H1 (cell line): Measurements from ENCODE around the gene ARSI. TPM values are rescaled to one million over a fixed set of nuclear protein-coding genes. Genes with fewer than 3 reads are reported as not detected.

Experiments
- CTCF ChIA-PET: fragments of 300-600 bp; sonication (Branson Sonifier 250); formaldehyde crosslinking; loops from one replicate; lab custom pipeline; 2021; ENCODE audit not compliant: partially characterized antibody; lab: Charles Lee
- POLR2A ChIA-PET: fragments of 300-600 bp; sonication (Branson Sonifier 250); formaldehyde crosslinking; loops from one replicate; lab custom pipeline; 2021; ENCODE audit warnings: inconsistent platforms; ENCODE audit not compliant: partially characterized antibody; lab: Charles Lee
- DNase-seq, 2 experiments: peaks; one replicate each; pipeline versions ENCODE4 v3.0.0 to v3.0.0-alpha.2; 2010 to 2022; ENCODE audit warnings: low spot score in 2 of 2, low read depth in 1 of 2, mixed read lengths in 1 of 2
- FAIRE-seq: peaks from 2 replicates; lab custom pipeline; 2011; peaks lifted over from hg19 to GRCh38; lab: Jason Lieb, UNC
- H2AFZ ChIP-seq: 2 replicates; pipeline ENCODE4 v1.8.1; 2012; ENCODE audit warnings: low read length, inconsistent platforms
- H2AK5ac ChIP-seq: 2 replicates; pipeline ENCODE4 v1.6.1; 2013; ENCODE audit warnings: low read depth, low read length
- H2BK120ac ChIP-seq: replicated peaks from 2 replicates; pipeline ENCODE3; 2013; ENCODE audit warnings: low read depth, low read length, inconsistent platforms
- H2BK12ac ChIP-seq: 2 replicates; pipeline ENCODE4 v1.6.1; 2013; ENCODE audit warnings: low read depth, low read length
- H2BK15ac ChIP-seq: 2 replicates; pipeline ENCODE4 v1.6.1; 2013; ENCODE audit warnings: low read length
- H2BK20ac ChIP-seq: 2 replicates; pipeline ENCODE4 v1.6.1; 2013; ENCODE audit warnings: low read length
- H2BK5ac ChIP-seq: 2 replicates; pipeline ENCODE4 v1.6.1; 2013; ENCODE audit warnings: low read depth, low read length
- H3K14ac ChIP-seq: 2 replicates; pipeline ENCODE4 v1.6.1; 2013; ENCODE audit warnings: inconsistent platforms; ENCODE audit not compliant: insufficient read length
- H3K18ac ChIP-seq: 2 replicates; pipeline ENCODE4 v1.6.1; 2013; ENCODE audit warnings: low read length; ENCODE audit errors: extremely low read depth
- H3K23ac ChIP-seq: 2 replicates; pipeline ENCODE4 v1.6.1; 2013; ENCODE audit warnings: inconsistent platforms; ENCODE audit not compliant: insufficient read length
- H3K23me2 ChIP-seq: 2 replicates; pipeline ENCODE4 v1.6.1; 2013; ENCODE audit warnings: low read depth, low read length
- H3K27ac ChIP-seq: 2 replicates; pipeline ENCODE4 v1.6.1; 2011; ENCODE audit warnings: low read depth, low read length, inconsistent platforms
- H3K27me3 ChIP-seq, 4 experiments: replicated peaks in 1 of 4; 1 replicate in 1 of 4; 2 replicates in 3 of 4; pipeline versions ENCODE4 v1.6.1 to v1.8.1; 2011 to 2013; ENCODE audit warnings: low read length in 3 of 4, mild to moderate bottlenecking in 3 of 4, inconsistent platforms in 2 of 4, mixed read lengths in 2 of 4, moderate library complexity in 1 of 4; ENCODE audit not compliant: control insufficient read depth in 3 of 4, insufficient read depth in 3 of 4; ENCODE audit errors: extremely low read depth in 1 of 4
- H3K36me3 ChIP-seq, 4 experiments: 2 replicates each; pipeline versions ENCODE4 v1.6.1 to v1.8.1; 2011 to 2013; ENCODE audit warnings: mild to moderate bottlenecking in 4 of 4, low read length in 3 of 4, moderate library complexity in 2 of 4, control low read depth in 1 of 4, inconsistent platforms in 1 of 4; ENCODE audit not compliant: insufficient read depth in 4 of 4, control insufficient read depth in 2 of 4
- H3K4ac ChIP-seq: replicated peaks from 2 replicates; pipeline ENCODE3; 2013; ENCODE audit warnings: low read length, low read depth, mixed read lengths, inconsistent platforms; ENCODE audit not compliant: insufficient read length
- H3K4me1 ChIP-seq, 4 experiments: replicated peaks in 1 of 4; 1 replicate in 1 of 4; 2 replicates in 3 of 4; pipeline versions ENCODE4 v1.6.1 to v1.8.1; 2011 to 2013; ENCODE audit warnings: low read length in 3 of 4, inconsistent platforms in 2 of 4, mixed read lengths in 1 of 4; ENCODE audit not compliant: insufficient read depth in 4 of 4, control insufficient read depth in 3 of 4
- H3K4me2 ChIP-seq, 2 experiments: 2 replicates each; pipeline versions ENCODE4 v1.6.1 to v1.8.1; 2011 to 2013; ENCODE audit warnings: low read depth in 2 of 2, low read length in 2 of 2, control low read depth in 1 of 2, inconsistent platforms in 1 of 2, mild to moderate bottlenecking in 1 of 2; ENCODE audit not compliant: insufficient read depth in 1 of 2
- H3K4me3 ChIP-seq, 4 experiments: fragments of 200-600, 300-600 bp in 1 of 4; sonication (generic), shearing (Covaris generic), sonication (Bioruptor Twin) in 1 of 4; 2 replicates each; pipeline versions ENCODE4 v1.5.1 to v1.8.1; 2011 to 2016; ENCODE audit warnings: low read length in 4 of 4, low read depth in 3 of 4, control low read depth in 2 of 4, inconsistent platforms in 2 of 4, mild to moderate bottlenecking in 2 of 4, mixed read lengths in 1 of 4, moderate library complexity in 1 of 4; ENCODE audit not compliant: insufficient read depth in 2 of 4; ENCODE audit errors: extremely low read depth in 1 of 4
- H3K56ac ChIP-seq: replicated peaks from 2 replicates; pipeline ENCODE3; 2013; ENCODE audit warnings: low read depth, mild to moderate bottlenecking, mixed read lengths, low read length, inconsistent platforms; ENCODE audit not compliant: insufficient read length
- H3K79me1 ChIP-seq: 2 replicates; pipeline ENCODE4 v1.6.1; 2013; ENCODE audit warnings: low read depth, low read length, control low read depth
- H3K79me2 ChIP-seq, 2 experiments: 2 replicates each; pipeline versions ENCODE4 v1.6.1 to v1.8.1; 2012 to 2013; ENCODE audit warnings: low read length in 2 of 2, mild to moderate bottlenecking in 2 of 2, inconsistent platforms in 1 of 2; ENCODE audit not compliant: insufficient read depth in 2 of 2, control insufficient read depth in 1 of 2
- H3K9ac ChIP-seq, 4 experiments: replicated peaks in 1 of 4; 1 replicate in 1 of 4; 2 replicates in 3 of 4; pipeline versions ENCODE4 v1.6.1 to v1.8.1; 2011 to 2013; ENCODE audit warnings: low read depth in 3 of 4, low read length in 3 of 4, control low read depth in 2 of 4, mild to moderate bottlenecking in 2 of 4, moderate library complexity in 2 of 4, inconsistent platforms in 1 of 4; ENCODE audit errors: extremely low read depth in 1 of 4
- H3K9me3 ChIP-seq, 2 experiments: 2 replicates each; pipeline versions ENCODE4 v1.6.1 to v1.8.1; 2012 to 2013; ENCODE audit warnings: mild to moderate bottlenecking in 2 of 2, moderate library complexity in 2 of 2, control low read depth in 1 of 2, inconsistent platforms in 1 of 2, low read depth in 1 of 2, low read length in 1 of 2, mixed read lengths in 1 of 2; ENCODE audit not compliant: insufficient read depth in 2 of 2
- H4K20me1 ChIP-seq, 2 experiments: replicated peaks in 1 of 2; 2 replicates each; pipeline versions ENCODE3 to v1.8.1; 2011 to 2013; ENCODE audit warnings: inconsistent platforms in 2 of 2, low read length in 2 of 2, mild to moderate bottlenecking in 1 of 2; ENCODE audit not compliant: insufficient read depth in 2 of 2, control insufficient read depth in 1 of 2
- H4K5ac ChIP-seq: 2 replicates; pipeline ENCODE4 v1.6.1; 2013; ENCODE audit warnings: low read length, low read depth, mixed read lengths, inconsistent platforms; ENCODE audit not compliant: insufficient read length
- H4K8ac ChIP-seq: 2 replicates; pipeline ENCODE4 v1.8.0; 2013; ENCODE audit warnings: mild to moderate bottlenecking, moderate library complexity, low read length, inconsistent platforms; ENCODE audit not compliant: insufficient read depth; ENCODE audit errors: extremely low read depth
- H4K91ac ChIP-seq: replicated peaks from 2 replicates; pipeline ENCODE3; 2013; ENCODE audit warnings: low read length, mixed read lengths, inconsistent platforms; ENCODE audit not compliant: insufficient read length
- BACH1 ChIP-seq: IDR thresholded peaks from 2 replicates; pipeline ENCODE4 v1.6.1; 2012; ENCODE audit warnings: low read length, improper control_type of control experiment
- BRCA1 ChIP-seq: IDR thresholded peaks from 2 replicates; pipeline ENCODE4 v1.6.1; 2012; ENCODE audit warnings: low read depth, low read length, improper control_type of control experiment
- KDM1A ChIP-seq: fragments of 200-600, 300-600 bp; sonication (generic); IDR thresholded peaks from 2 replicates; pipeline ENCODE4 v1.7.1; 2016; ENCODE audit warnings: mild to moderate bottlenecking, low read length, borderline replicate concordance
- KDM5A ChIP-seq: fragments of 200-600 bp; IDR thresholded peaks from 2 replicates; pipeline ENCODE4 v1.7.1; 2012; ENCODE audit warnings: mild to moderate bottlenecking, low read length, inconsistent platforms, mixed read lengths
- NRF1 ChIP-seq: IDR thresholded peaks from 2 replicates; pipeline ENCODE4 v1.6.1; 2011; ENCODE audit warnings: mild to moderate bottlenecking, low read depth, low read length, improper control_type of control experiment
- POLR2A ChIP-seq, 2 experiments: IDR thresholded peaks; 1 replicate in 1 of 2; 2 replicates in 1 of 2; pipeline ENCODE4 v1.6.1; 2011; ENCODE audit warnings: low read depth in 2 of 2, low read length in 2 of 2, mild to moderate bottlenecking in 2 of 2; ENCODE audit errors: control extremely low read depth in 1 of 2
- YY1 ChIP-seq: IDR thresholded peaks from 2 replicates; pipeline ENCODE4 v1.6.1; 2011; ENCODE audit warnings: low read depth, mild to moderate bottlenecking, low read length
- WGBS, 2 experiments: shearing (Covaris generic) in 1 of 2; methylation state at CpG; one replicate each; pipeline versions ENCODE4 v1.1.6 to v1.1.7; 2013 to 2015; ENCODE audit warnings: low lambda C conversion rate in 2 of 2, mixed read lengths in 2 of 2, inconsistent platforms in 1 of 2, low coverage in 1 of 2, missing lambda C conversion rate in 1 of 2; ENCODE audit not compliant: insufficient replicate concordance in 2 of 2, insufficient coverage in 1 of 2, insufficient read length in 1 of 2; ENCODE audit errors: extremely low coverage in 1 of 2, missing lambda C conversion rate in 1 of 2; 5-methylcytosine and 5-hydroxymethylcytosine counted together
- polyA plus RNA-seq, 7 experiments: library from polyadenylated mRNA; depleted of rRNA in 3 of 7; stranded (reverse) in 5 of 7; unstranded in 2 of 7; fragments of >200 nt in 5 of 7; fragments of 200-250 nt in 2 of 7; gene quantifications; 1 replicate in 5 of 7; 2 replicates in 1 of 7; 4 replicates in 1 of 7; pipeline versions ENCODE4 v1.2.1 to v1.2.3, GENCODE V29; 2011 to 2013; ENCODE audit warnings: missing spikeins in 2 of 7, mixed read lengths in 2 of 7
- total RNA-seq: library from RNA; stranded (reverse); fragmentation: NEBNext Ultra II Directional; extraction: Animal tissue kit (Norgen Biotek cat#: 25700); gene quantifications from 2 replicates; pipeline ENCODE4 v1.2.1, GENCODE V29; 2021

Gene ARSI
- total and polyA plus RNA-seq, 2 of the 8 experiments (the other 6 are each of a cell fraction or from before 2014, with no cell fraction given) = 4.5 to 6.7 TPM

- Histone ChIP-seq H3K9me3 (no peaks in the 10 kb centered on the region), H3K4ac (no peak overlapping the region), H3K27ac (no peak overlapping the region), H3K23me2 (peaks cover 10% of the 10 kb centered on the region), H4K8ac (no peak overlapping the region), H3K14ac (no peak overlapping the region), H4K91ac (no peak overlapping the region), H2AK5ac (no peak overlapping the region), H3K23ac (no peak overlapping the region), H2BK15ac (no peak overlapping the region), H3K27me3 (peaks cover 0 to 12% (median 7%) of the 10 kb centered on the region in 4 experiments; a peak in 5 of 7 replicates), H2BK5ac (no peak overlapping the region), H3K79me2 (no peaks in the 10 kb centered on the region), H3K18ac (no peak overlapping the region), H3K79me1 (no peaks in the 10 kb centered on the region; the same call in 1 of the 2 replicates), H3K9ac (no peak overlapping the region), H2BK12ac (no peak overlapping the region), H2BK120ac (no peak overlapping the region), H3K4me2 (peak overlapping the region; percentile 71 to 89; a peak in 2 of 4 replicates), H3K56ac (no peak overlapping the region), H3K4me1 (peaks cover 10 to 23% (median 15%) of the 10 kb centered on the region in 4 experiments), H4K5ac (no peak overlapping the region), H2BK20ac (peak overlapping the region; percentile 73; the same call in 1 of the 2 replicates), H3K4me3 (peak overlapping the region in 1 of 4 experiments; percentile 67; a peak in 1 of 8 replicates), H2AFZ (peak overlapping the region; percentile 37; the same call in 1 of the 2 replicates), H3K36me3 (no peaks in the 10 kb centered on the region), H4K20me1 (no peaks in the 10 kb centered on the region)
- TF ChIP-seq KDM5A = no peak
- no peak for TF ChIP-seq BRCA1
- no peak for TF ChIP-seq NRF1
- TF ChIP-seq BACH1 = no peak
- no peak for TF ChIP-seq POLR2A (IDR thresholded peaks at IDR 0.05; ENCODE audit: control extremely low read depth in 1 of 2, low read depth in 2 of 2, low read length in 2 of 2)
- no peak for TF ChIP-seq YY1
- peak; percentile 62; the same call in 1 of the 2 replicates for TF ChIP-seq KDM1A
- no peak for DNase-seq
- FAIRE-seq = no peak
- ChIA-PET CTCF (interaction anchor here (1.8 to 6.9 kb wide), 2 partner anchors 16 to 45 kb away, joined by 5 to 62 read pairs; no protein-coding TSS in a partner anchor), POLR2A (interaction anchor here (1.6 to 2.7 kb wide), 2 partner anchors 15 to 32 kb away, joined by 7 to 11 read pairs; no protein-coding TSS in a partner anchor)
- 72% methylated on average over 4 of the region's 4 CpGs; no CpG with 5 or more reads in 1 of the 2 experiments for WGBS, 2 experiments
Measured at GRCh38 chr5:150304481-150305081, 1.9 kb upstream of the ARSI start.
